Heart left ventricle (tissue), 13 donors: ENCODE measurements around the gene HGS.

ENCODE experiments used
- POLR2A ChIP-seq, 2 donors: fragments of 450-650 bp; IDR thresholded peaks; one replicate each; pipeline ENCODE4 v1.6.1; 2017; ENCODE audit warnings: antibody characterized with exemption in 2 of 2, mild to moderate bottlenecking in 2 of 2, moderate library complexity in 2 of 2
- TF ChIP-seq, protein P1 (sequence below), 12 donors: fragments of 200-600 bp; sonication (generic) in 4 of 12; IDR thresholded peaks; one replicate each; pipeline versions ENCODE4 v1.5.0 to v1.8.0; 2018 to 2022; ENCODE audit warnings: antibody characterized with exemption in 12 of 12, mild to moderate bottlenecking in 5 of 12
- donor health status: ischemic (EF 13 %, LVEDD 7.1; RV severe dilation, severe dysfunction).
- donor health status: DM: no; HTN: yes; CAD: no.
- donor health status: DM: no; HTN: no; CAD: no.
- donor health status: ischemic (EF 25% LVEDD 6.9; RV normal size, moderate dysfunction).
- donor health status: ischemic (EF 25% LVEDD 5.7; RV mildly dilated, moderate dysfunction).
- donor health status: ischemic (EF 35%, LVEDD 5.7; RV mildly dilated, moderate dysfunction).
- donor health status: nonischemic (EF 11% LVEDD 7.7; RV severe dilation, severe dysfunction).
- donor health status: DM: yes; HTN: yes; CAD: no.
- donor health status: PGD.
- donor health status: ischemic (EF 29% LVEDD 5.4; RV normal size, mild dysfunction).
- donor health status: nonischemic (EF 23%, LVEDD 6.1; RV moderate dilation, normal function).

DNA sequence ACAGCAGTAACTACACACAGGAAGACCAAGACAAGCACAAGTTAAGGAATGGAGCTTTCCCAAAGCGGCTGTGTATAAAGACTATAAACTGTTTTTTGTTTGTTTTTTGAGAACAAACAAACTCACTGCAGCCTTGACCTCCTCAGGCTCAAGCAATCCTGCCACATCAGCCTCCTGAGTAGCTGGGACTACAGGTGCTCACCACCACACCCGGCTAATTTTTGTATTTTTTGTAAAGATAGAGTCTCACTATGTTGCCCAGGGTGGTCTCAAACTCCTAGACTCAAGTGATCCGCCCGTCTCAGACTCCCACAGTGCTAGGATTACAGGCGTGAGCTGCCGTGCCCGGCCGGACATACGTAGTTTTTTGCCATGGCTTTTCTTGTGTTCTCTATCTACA lies 23.4 kb upstream of the HGS start:
- TF ChIP-seq, protein P1, sequence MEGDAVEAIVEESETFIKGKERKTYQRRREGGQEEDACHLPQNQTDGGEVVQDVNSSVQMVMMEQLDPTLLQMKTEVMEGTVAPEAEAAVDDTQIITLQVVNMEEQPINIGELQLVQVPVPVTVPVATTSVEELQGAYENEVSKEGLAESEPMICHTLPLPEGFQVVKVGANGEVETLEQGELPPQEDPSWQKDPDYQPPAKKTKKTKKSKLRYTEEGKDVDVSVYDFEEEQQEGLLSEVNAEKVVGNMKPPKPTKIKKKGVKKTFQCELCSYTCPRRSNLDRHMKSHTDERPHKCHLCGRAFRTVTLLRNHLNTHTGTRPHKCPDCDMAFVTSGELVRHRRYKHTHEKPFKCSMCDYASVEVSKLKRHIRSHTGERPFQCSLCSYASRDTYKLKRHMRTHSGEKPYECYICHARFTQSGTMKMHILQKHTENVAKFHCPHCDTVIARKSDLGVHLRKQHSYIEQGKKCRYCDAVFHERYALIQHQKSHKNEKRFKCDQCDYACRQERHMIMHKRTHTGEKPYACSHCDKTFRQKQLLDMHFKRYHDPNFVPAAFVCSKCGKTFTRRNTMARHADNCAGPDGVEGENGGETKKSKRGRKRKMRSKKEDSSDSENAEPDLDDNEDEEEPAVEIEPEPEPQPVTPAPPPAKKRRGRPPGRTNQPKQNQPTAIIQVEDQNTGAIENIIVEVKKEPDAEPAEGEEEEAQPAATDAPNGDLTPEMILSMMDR (IDR thresholded peaks at IDR 0.05) = no peak
- no peak for TF ChIP-seq POLR2A (IDR thresholded peaks at IDR 0.05)
